HG02970 (cell line): Measurements from ENCODE around the gene TSPAN4.

Experiments used
- ATAC-seq: cut with Tn5 transposase; IDR thresholded peaks from one replicate; pipeline ENCODE4 v1.9.1; 2021; ENCODE audit warnings: mild to moderate bottlenecking, moderate library complexity, moderate number of reproducible peaks; ENCODE audit not compliant: unreplicated experiment, low FRiP score

TSPAN4 gene

GRCh38 chr11:821512-822371 lies 20.9 kb upstream of the TSPAN4 start:
- ATAC-seq, result no peak

GRCh38 chr11:823441-824291 lies 19.0 kb upstream of the TSPAN4 start:
- no peak for ATAC-seq

GRCh38 chr11:824292-824880 lies 18.3 kb upstream of the TSPAN4 start:
- no peak for ATAC-seq

- no peak for ATAC-seq
Measured at GRCh38 chr11:824942-825341, 17.7 kb upstream of the TSPAN4 start.

GRCh38 chr11:825366-826226 lies 17.1 kb upstream of the TSPAN4 start:
- no peak for ATAC-seq

- no peak for ATAC-seq
Measured at GRCh38 chr11:826227-826621, 16.4 kb upstream of the TSPAN4 start.

- no peak for ATAC-seq
Measured at GRCh38 chr11:826836-827145, 15.9 kb upstream of the TSPAN4 start.

GRCh38 chr11:827146-827896 lies 15.3 kb upstream of the TSPAN4 start:
- no peak for ATAC-seq

- no peak for ATAC-seq
Measured at GRCh38 chr11:827897-828192, 14.8 kb upstream of the TSPAN4 start, which contains the start of gene CRACR2B. TSS of gene CRACR2B (plus strand) at chr11:827919. CDS start at chr11:828608, 689 bp downstream.

- ATAC-seq, result no peak
Measured at GRCh38 chr11:828506-829175, 14.0 kb upstream of the TSPAN4 start.

GRCh38 chr11:829176-829846 lies 13.3 kb upstream of the TSPAN4 start:
- no peak for ATAC-seq

- ATAC-seq, result no peak
Measured at GRCh38 chr11:829847-830294, 12.8 kb upstream of the TSPAN4 start.

- ATAC-seq, result no peak
Measured at GRCh38 chr11:830295-831117, 12.1 kb upstream of the TSPAN4 start.

GRCh38 chr11:831118-831864 lies 11.4 kb upstream of the TSPAN4 start:
- ATAC-seq, result no peak

- no peak for ATAC-seq
Measured at GRCh38 chr11:831961-832528, 10.6 kb upstream of the TSPAN4 start.

GRCh38 chr11:832529-833113 lies 10.0 kb upstream of the TSPAN4 start, which contains the start of gene CD151:
TSS of gene CD151 (plus strand) at chr11:832952. CDS start at chr11:836070, 3,118 bp downstream.
- ATAC-seq, result no peak
